ENCODE data around the gene DLG1.

DLG1 gene

GRCh38 chr3:196995646-196996355 lies 302.6 kb downstream of the DLG1 start:
- H3K4me1 ChIP-seq (ENCODE audit: control insufficient read depth, low read depth, low read length) = no peaks in the 10 kb centered on the region
- no peak overlapping the region for H3K9ac ChIP-seq (ENCODE audit: low read length)
- H3K4me3 ChIP-seq (ENCODE audit: low read length) = no peak overlapping the region
- H3K27ac ChIP-seq (ENCODE audit: low read length) = no peak overlapping the region
- no peaks in the 10 kb centered on the region for H3K36me3 ChIP-seq (ENCODE audit: control insufficient read depth, low read depth, low read length)
- H3K9me3 ChIP-seq (ENCODE audit: control insufficient read depth, low read depth, low read length) = no peaks in the 10 kb centered on the region
- no peaks in the 10 kb centered on the region for H3K27me3 ChIP-seq (ENCODE audit: control insufficient read depth, insufficient read depth, low read length)

GRCh38 chr3:196995027-196995426 lies 303.4 kb downstream of the DLG1 start:
- Histone ChIP-seq H3K36me3 (ENCODE audit: control insufficient read depth, low read depth, low read length) (no peaks in the 10 kb centered on the region), H3K4me1 (ENCODE audit: control insufficient read depth, low read depth, low read length) (no peaks in the 10 kb centered on the region), H3K4me3 (ENCODE audit: low read length) (no peak overlapping the region), H3K27me3 (ENCODE audit: control insufficient read depth, insufficient read depth, low read length) (no peaks in the 10 kb centered on the region), H3K9ac (ENCODE audit: low read length) (no peak overlapping the region), H3K27ac (ENCODE audit: low read length) (no peak overlapping the region), H3K9me3 (ENCODE audit: control insufficient read depth, low read depth, low read length) (no peaks in the 10 kb centered on the region)

- H3K4me1 ChIP-seq (ENCODE audit: control insufficient read depth, low read depth, low read length) = no peaks in the 10 kb centered on the region
Measured at GRCh38 chr3:196994056-196994455, 304.4 kb downstream of the DLG1 start.

More at GRCh38 chr3:196994056-196994455, 304.4 kb downstream of the DLG1 start:
- no peak overlapping the region for H3K27ac ChIP-seq (ENCODE audit: low read length)
- H3K9me3 ChIP-seq (ENCODE audit: control insufficient read depth, low read depth, low read length) = no peaks in the 10 kb centered on the region
- no peak overlapping the region for H3K4me3 ChIP-seq (ENCODE audit: low read length)
- no peaks in the 10 kb centered on the region for H3K27me3 ChIP-seq (ENCODE audit: control insufficient read depth, insufficient read depth, low read length)
- no peak overlapping the region for H3K9ac ChIP-seq (ENCODE audit: low read length)
- H3K36me3 ChIP-seq (ENCODE audit: control insufficient read depth, low read depth, low read length) = no peaks in the 10 kb centered on the region

All from iPS-18a (cell line).